A549 (cell line): ENCODE results near the gene SPIRE2. TPM values are rescaled to one million over a fixed set of nuclear protein-coding genes. Genes with fewer than 3 reads are reported as not detected.

ENCODE experiments used
- ATAC-seq, 2 experiments: fragments of 200-7000 bp in 1 of 2; fragments of >200 bp in 1 of 2; cut with Nextera tagmentation in 1 of 2; cut with Tn5 transposase in 1 of 2; 3 replicates each; pipeline versions ENCODE4 v1.8.0 to v1.9.1; 2018 to 2020; ENCODE audit warnings: mild to moderate bottlenecking in 1 of 2, moderate library complexity in 1 of 2
- CTCF ChIA-PET: fragments of 300-600 bp; sonication (Branson Sonifier 250); formaldehyde crosslinking; extraction: SDS; loops from one replicate; lab custom pipeline; 2021; ENCODE audit warnings: antibody characterized with exemption, inconsistent platforms; lab: Yijun Ruan, JAX
- POLR2A ChIA-PET: fragments of 350-600 bp; formaldehyde crosslinking; extraction: SDS; loops from one replicate; lab custom pipeline; 2021; ENCODE audit warnings: antibody characterized with exemption, inconsistent platforms; lab: Yijun Ruan, JAX
- DNase-seq, 2 experiments: peaks; one replicate each; pipeline versions ENCODE4 v3.0.0 to v3.0.0-alpha.2; 2011 to 2016; ENCODE audit warnings: low read depth in 1 of 2, low spot score in 1 of 2
- FAIRE-seq: peaks from 2 replicates; lab custom pipeline; 2011; peaks lifted over from hg19 to GRCh38; lab: Jason Lieb, UNC
- H3K27ac ChIP-seq, 2 experiments: fragments of >200 bp; sonication (Bioruptor Twin); formaldehyde crosslinking; 3 replicates each; pipeline ENCODE4 v1.5.1; 2016 to 2017
- H3K4me1 ChIP-seq: fragments of >200 bp; sonication (Bioruptor Twin); formaldehyde crosslinking; 3 replicates; pipeline ENCODE4 v1.6.1; 2016
- H3K4me2 ChIP-seq: fragments of >200 bp; sonication (Bioruptor Twin); formaldehyde crosslinking; 3 replicates; pipeline ENCODE4 v1.6.1; 2016
- H3K4me3 ChIP-seq: fragments of >200 bp; sonication (Bioruptor Twin); formaldehyde crosslinking; 3 replicates; pipeline ENCODE4 v1.5.1; 2016
- H3K9me3 ChIP-seq: fragments of >200 bp; sonication (Bioruptor Twin); formaldehyde crosslinking; 3 replicates; pipeline ENCODE4 v1.6.1; 2016
- ATOH8 ChIP-seq: fragments of 250-450 bp; sonication (Bioruptor Pico); IDR thresholded peaks from 2 replicates; pipeline ENCODE4 v1.5.0; 2020; ENCODE audit warnings: low read depth, mild to moderate bottlenecking, moderate library complexity
- BCL3 ChIP-seq: fragments of >200 bp; sonication (Bioruptor Twin); formaldehyde crosslinking; IDR thresholded peaks from 3 replicates; pipeline ENCODE4 v1.6.1; 2016
- CBX8 ChIP-seq: fragments of 200-600 bp; sonication (generic); IDR thresholded peaks from 2 replicates; pipeline ENCODE4 v1.6.1; 2016
- CEBPB ChIP-seq, 2 experiments: fragments of >200 bp in 1 of 2; sonication (Bioruptor Twin) in 1 of 2; formaldehyde crosslinking in 1 of 2; IDR thresholded peaks; 2 replicates each; pipeline ENCODE4 v1.6.1; 2012 to 2016
- CHD4 ChIP-seq: fragments of 200-600 bp; sonication (generic); IDR thresholded peaks from 2 replicates; pipeline ENCODE4 v1.6.1; 2016; ENCODE audit warnings: antibody characterized with exemption, mild to moderate bottlenecking, borderline replicate concordance
- E2F6 ChIP-seq: IDR thresholded peaks from 2 replicates; pipeline ENCODE4 v1.6.1; 2012; ENCODE audit warnings: low read depth, borderline replicate concordance
- ELK1 ChIP-seq: fragments of 150-350 bp; IDR thresholded peaks from 2 replicates; pipeline ENCODE4 v1.6.1; 2014; ENCODE audit warnings: low read depth, mild to moderate bottlenecking, low read length
- FOSL2 ChIP-seq, 2 experiments: fragments of 450-650 bp in 1 of 2; fragments of >200 bp in 1 of 2; sonication (Bioruptor Twin) in 1 of 2; formaldehyde crosslinking; IDR thresholded peaks; 2 replicates each; pipeline versions ENCODE4 v1.5.0 to v1.6.1; 2016 to 2020; ENCODE audit warnings: mild to moderate bottlenecking in 1 of 2, moderate library complexity in 1 of 2
- GATA3 ChIP-seq: IDR thresholded peaks from 2 replicates; pipeline ENCODE4 v1.6.1; 2012; ENCODE audit warnings: borderline replicate concordance
- HES2 ChIP-seq: fragments of >200 bp; sonication (Bioruptor Twin); formaldehyde crosslinking; IDR thresholded peaks from 2 replicates; pipeline ENCODE4 v1.6.1; 2016
- HMGXB4 ChIP-seq: fragments of 250-450 bp; sonication (Bioruptor Pico); IDR thresholded peaks from 2 replicates; pipeline ENCODE4 v1.5.0; 2021; ENCODE audit warnings: mild to moderate bottlenecking, moderate library complexity, borderline replicate concordance
- HOXB13 ChIP-seq: fragments of 250-450 bp; sonication (Bioruptor Pico); IDR thresholded peaks from 2 replicates; pipeline ENCODE4 v1.5.0; 2020; ENCODE audit warnings: low read depth, mild to moderate bottlenecking, moderate library complexity
- HOXB5 ChIP-seq: fragments of 250-450 bp; sonication (Bioruptor Pico); IDR thresholded peaks from 2 replicates; pipeline ENCODE4 v1.5.0; 2020; ENCODE audit warnings: mild to moderate bottlenecking, moderate library complexity
- JUN ChIP-seq, 2 experiments: fragments of >200 bp; sonication (Bioruptor Twin); formaldehyde crosslinking; IDR thresholded peaks; 2 replicates in 1 of 2; 3 replicates in 1 of 2; pipeline ENCODE4 v1.6.1; 2016 to 2017
- KDM5A ChIP-seq: fragments of 200-600 bp; sonication (generic); IDR thresholded peaks from 2 replicates; pipeline ENCODE4 v1.6.1; 2016; ENCODE audit warnings: antibody characterized with exemption, mild to moderate bottlenecking
- MYC ChIP-seq: IDR thresholded peaks from 2 replicates; pipeline ENCODE4 v1.6.1; 2012; ENCODE audit warnings: mild to moderate bottlenecking, inconsistent platforms, low read length, improper control_type of control experiment, borderline replicate concordance
- NFE2L2 ChIP-seq: fragments of 150-350 bp; conservative IDR thresholded peaks from 2 replicates; pipeline ENCODE4 v1.6.1; 2014; ENCODE audit warnings: low read length
- NPAS2 ChIP-seq: fragments of 250-450 bp; sonication (Bioruptor Pico); IDR thresholded peaks from 2 replicates; pipeline ENCODE4 v1.8.0; 2022; ENCODE audit warnings: mild to moderate bottlenecking, moderate library complexity, borderline replicate concordance
- NR3C1 ChIP-seq: fragments of >200 bp; sonication (Bioruptor Twin); formaldehyde crosslinking; IDR thresholded peaks from 3 replicates; pipeline ENCODE4 v1.6.1; 2017
- PHF8 ChIP-seq: fragments of 200-600 bp; sonication (generic); IDR thresholded peaks from 2 replicates; pipeline ENCODE4 v1.6.1; 2016; ENCODE audit warnings: low read depth, mild to moderate bottlenecking, antibody characterized with exemption, moderate library complexity, borderline replicate concordance
- POLR2A ChIP-seq: IDR thresholded peaks from 2 replicates; pipeline ENCODE4 v1.6.1; 2012; ENCODE audit warnings: mild to moderate bottlenecking, low read length
- POLR2AphosphoS2 ChIP-seq: conservative IDR thresholded peaks from 2 replicates; pipeline ENCODE4 v1.6.1; 2012; ENCODE audit warnings: low read length, improper control_type of control experiment, inconsistent platforms
- SMC3 ChIP-seq: fragments of >200 bp; sonication (Bioruptor Twin); formaldehyde crosslinking; IDR thresholded peaks from 3 replicates; pipeline ENCODE4 v1.6.1; 2018; ENCODE audit warnings: inconsistent platforms
- TFCP2L1 ChIP-seq: fragments of 250-450 bp; sonication (Bioruptor Pico); IDR thresholded peaks from 2 replicates; pipeline ENCODE4 v1.5.0; 2021; ENCODE audit warnings: mild to moderate bottlenecking
- ZC3H11A ChIP-seq: fragments of 450-650 bp; IDR thresholded peaks from 2 replicates; pipeline ENCODE4 v1.6.1; 2014; ENCODE audit warnings: antibody characterized with exemption, mild to moderate bottlenecking
- ZFP36 ChIP-seq: fragments of 450-650 bp; IDR thresholded peaks from 2 replicates; pipeline ENCODE4 v1.6.1; 2014; ENCODE audit warnings: borderline replicate concordance; ENCODE audit not compliant: partially characterized antibody
- ZSCAN20 ChIP-seq: fragments of 250-450 bp; sonication (Bioruptor Pico); IDR thresholded peaks from 2 replicates; pipeline ENCODE4 v1.8.0; 2022; ENCODE audit warnings: mild to moderate bottlenecking, moderate library complexity
- WGBS: methylation state at CpG from one replicate; pipeline ENCODE4 v1.1.6; 2017; ENCODE audit errors: missing lambda C conversion rate; 5-methylcytosine and 5-hydroxymethylcytosine counted together
- polyA plus RNA-seq, 4 experiments: library from polyadenylated mRNA; depleted of rRNA in 3 of 4; stranded (reverse); fragments of >200 nt; fragmentation: RNase III in 1 of 4; extraction: RNeasy Plus Mini Kit Qiagen cat#74134 plus additional on column Dnase treatment in 1 of 4; gene quantifications; 2 replicates in 3 of 4; 3 replicates in 1 of 4; pipeline ENCODE4 v1.2.3, GENCODE V29; 2011 to 2017

SPIRE2 gene
- polyA plus RNA-seq, 2 of the 4 experiments (the other 2 are of a cell fraction) = 6.0 to 9.9 TPM

- POLR2A ChIA-PET = no interaction called here
- H3K4me1 ChIP-seq = peaks cover 8% of the 10 kb centered on the region
- no peak overlapping the region for H3K4me2 ChIP-seq
- no peak for ATAC-seq
- CTCF ChIA-PET = interaction anchor here (2.4 to 7.6 kb wide), 3 partner anchors 10 to 212 kb away, joined by 17 to 109 read pairs (median 19); partner anchors contain the start of genes MC1R, SPATA2L and TUBB3
- no peak for DNase-seq
- WGBS = 91% methylated on average over 13 of the region's 13 CpGs
- no peak for FAIRE-seq
- peaks cover 7% of the 10 kb centered on the region; the same call in 1 of the 3 replicates for H3K9me3 ChIP-seq
- no peak for TF ChIP-seq FOSL2 (IDR thresholded peaks at IDR 0.05)
- TF ChIP-seq FOSL2 (CRISPR knock-in tag; IDR thresholded peaks at IDR 0.05) = no peak
- TF ChIP-seq JUN (IDR thresholded peaks at IDR 0.05) = no peak
- no peak for TF ChIP-seq BCL3
- TF ChIP-seq HOXB5 = no peak
- no peak for TF ChIP-seq E2F6
- no peak for TF ChIP-seq ZC3H11A
- no peak for TF ChIP-seq POLR2A
- TF ChIP-seq SMC3 = no peak
- no peak for TF ChIP-seq ZFP36
- no peak for TF ChIP-seq NFE2L2
- TF ChIP-seq HOXB13 (CRISPR knock-in tag) = no peak
- TF ChIP-seq, all 56 proteins: peak for 0
- Histone ChIP-seq H3K4me3 (no peak overlapping the region), H3K27ac (no peak overlapping the region)
Measured at GRCh38 chr16:89912143-89912542, 83.9 kb downstream of the SPIRE2 start.

GRCh38 chr16:89912627-89913026, 84.4 kb downstream of the SPIRE2 start:
- POLR2A ChIA-PET = no interaction called here
- Histone ChIP-seq H3K9me3 (peaks cover 7% of the 10 kb centered on the region; the same call in 1 of the 3 replicates), H3K4me3 (no peak overlapping the region), H3K4me2 (no peak overlapping the region)
- TF ChIP-seq PHF8 (no peak), ZSCAN20 (no peak), HMGXB4 (CRISPR knock-in tag) (no peak), POLR2A (no peak), CEBPB (IDR thresholded peaks at IDR 0.05) (no peak), ZC3H11A (no peak), TFCP2L1 (CRISPR knock-in tag) (no peak), ELK1 (no peak), NPAS2 (CRISPR knock-in tag) (no peak), CHD4 (no peak), HOXB5 (no peak), NR3C1 (no peak), KDM5A (no peak), CBX8 (no peak), MYC (no peak), GATA3 (no peak), POLR2AphosphoS2 (no peak), HES2 (no peak), ATOH8 (CRISPR knock-in tag) (no peak)
- TF ChIP-seq, all 56 proteins: peak for 0
- H3K27ac ChIP-seq = no peak overlapping the region
- ATAC-seq (no peak), FAIRE-seq (no peak), DNase-seq (no peak)
- H3K4me1 ChIP-seq = peaks cover 12% of the 10 kb centered on the region
- WGBS = 93% methylated on average over 10 of the region's 14 CpGs
- CTCF ChIA-PET = interaction anchor here (3.8 to 7.6 kb wide), 2 partner anchors 9 to 213 kb away, joined by 17 to 109 read pairs; partner anchors contain the start of genes MC1R, SPATA2L and TUBB3
